Measurements from ENCODE around the gene SPATA4. TPM values are rescaled to one million over a fixed set of nuclear protein-coding genes. Genes with fewer than 3 reads are reported as not detected.

The SPATA4 gene
- polyA plus RNA-seq, 3 donors: 0.09 TPM; not detected in 2

Other genes with a start within 250 kb of the SPATA4 start
- under 1 TPM; 0.45 to 0.98 (median 0.59) TPM for gene WDR17, start 129.7 kb downstream of the SPATA4 start, polyA plus RNA-seq
- gene ASB5, start 73.6 kb upstream of the SPATA4 start, polyA plus RNA-seq: 1 to 10 TPM in 1 of 3 donors, under 1 TPM in 1, not detected in 1; 0.07 to 1.2 TPM
- 10 to 100 TPM; 20.6 to 39.6 (median 27.4) TPM for gene SPCS3, start 124.4 kb upstream of the SPATA4 start, polyA plus RNA-seq